A673 (cell line): ENCODE results near the gene PGLYRP2.

ENCODE experiments used
- EZH2 ChIP-seq: fragments of 200-600 bp; sonication (generic); IDR thresholded peaks from 2 replicates; pipeline ENCODE4 v1.6.1; 2017; ENCODE audit warnings: borderline replicate concordance, low read depth, mild to moderate bottlenecking, mixed read lengths, antibody characterized with exemption, low read length; ENCODE audit not compliant: poor library complexity, severe bottlenecking
- TF ChIP-seq, protein P1 (sequence below): fragments of 300-800, 200-600 bp; sonication (generic); conservative IDR thresholded peaks from 2 replicates; pipeline ENCODE4 v1.5.1; 2017; ENCODE audit warnings: low read depth, mild to moderate bottlenecking, antibody characterized with exemption, low read length, moderate library complexity, mixed read lengths

DNA sequence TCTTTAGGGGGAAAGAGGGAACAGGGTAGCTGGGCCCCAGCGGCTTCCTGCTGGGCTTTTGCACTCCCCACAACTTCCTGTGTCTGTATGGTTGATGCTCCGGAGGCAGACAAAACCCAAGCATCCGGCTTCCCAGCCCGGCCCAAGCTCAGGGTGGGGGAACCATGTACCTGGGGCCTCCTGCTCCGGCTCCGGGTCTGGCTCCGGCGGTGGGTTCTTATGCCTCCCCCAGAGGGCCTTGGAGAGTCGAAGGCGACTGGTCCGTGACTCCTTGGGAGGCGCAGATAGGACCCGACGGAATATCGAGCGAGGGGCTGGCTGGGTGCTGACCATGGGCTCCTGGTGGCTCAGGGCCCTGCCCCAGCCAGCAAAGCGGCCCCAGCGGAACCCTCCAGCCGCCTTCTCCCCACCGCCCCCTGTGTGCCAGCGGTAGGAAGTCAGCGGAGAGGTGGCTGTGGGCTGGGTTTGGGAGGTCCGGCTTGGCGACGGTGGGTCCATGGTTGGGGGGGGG is 15.4 kb downstream of the PGLYRP2 start:
- no peak for TF ChIP-seq EZH2
- TF ChIP-seq, protein P1, sequence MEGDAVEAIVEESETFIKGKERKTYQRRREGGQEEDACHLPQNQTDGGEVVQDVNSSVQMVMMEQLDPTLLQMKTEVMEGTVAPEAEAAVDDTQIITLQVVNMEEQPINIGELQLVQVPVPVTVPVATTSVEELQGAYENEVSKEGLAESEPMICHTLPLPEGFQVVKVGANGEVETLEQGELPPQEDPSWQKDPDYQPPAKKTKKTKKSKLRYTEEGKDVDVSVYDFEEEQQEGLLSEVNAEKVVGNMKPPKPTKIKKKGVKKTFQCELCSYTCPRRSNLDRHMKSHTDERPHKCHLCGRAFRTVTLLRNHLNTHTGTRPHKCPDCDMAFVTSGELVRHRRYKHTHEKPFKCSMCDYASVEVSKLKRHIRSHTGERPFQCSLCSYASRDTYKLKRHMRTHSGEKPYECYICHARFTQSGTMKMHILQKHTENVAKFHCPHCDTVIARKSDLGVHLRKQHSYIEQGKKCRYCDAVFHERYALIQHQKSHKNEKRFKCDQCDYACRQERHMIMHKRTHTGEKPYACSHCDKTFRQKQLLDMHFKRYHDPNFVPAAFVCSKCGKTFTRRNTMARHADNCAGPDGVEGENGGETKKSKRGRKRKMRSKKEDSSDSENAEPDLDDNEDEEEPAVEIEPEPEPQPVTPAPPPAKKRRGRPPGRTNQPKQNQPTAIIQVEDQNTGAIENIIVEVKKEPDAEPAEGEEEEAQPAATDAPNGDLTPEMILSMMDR = no peak
